ENCODE data around the gene FADS2. TPM values are rescaled to one million over a fixed set of nuclear protein-coding genes. Genes with fewer than 3 reads are reported as not detected.

Gene FADS2
- polyA plus RNA-seq, 1 donor (not counting 4 experiments of a cell fraction or from before 2014, with no cell fraction given) = 196 TPM

DNA sequence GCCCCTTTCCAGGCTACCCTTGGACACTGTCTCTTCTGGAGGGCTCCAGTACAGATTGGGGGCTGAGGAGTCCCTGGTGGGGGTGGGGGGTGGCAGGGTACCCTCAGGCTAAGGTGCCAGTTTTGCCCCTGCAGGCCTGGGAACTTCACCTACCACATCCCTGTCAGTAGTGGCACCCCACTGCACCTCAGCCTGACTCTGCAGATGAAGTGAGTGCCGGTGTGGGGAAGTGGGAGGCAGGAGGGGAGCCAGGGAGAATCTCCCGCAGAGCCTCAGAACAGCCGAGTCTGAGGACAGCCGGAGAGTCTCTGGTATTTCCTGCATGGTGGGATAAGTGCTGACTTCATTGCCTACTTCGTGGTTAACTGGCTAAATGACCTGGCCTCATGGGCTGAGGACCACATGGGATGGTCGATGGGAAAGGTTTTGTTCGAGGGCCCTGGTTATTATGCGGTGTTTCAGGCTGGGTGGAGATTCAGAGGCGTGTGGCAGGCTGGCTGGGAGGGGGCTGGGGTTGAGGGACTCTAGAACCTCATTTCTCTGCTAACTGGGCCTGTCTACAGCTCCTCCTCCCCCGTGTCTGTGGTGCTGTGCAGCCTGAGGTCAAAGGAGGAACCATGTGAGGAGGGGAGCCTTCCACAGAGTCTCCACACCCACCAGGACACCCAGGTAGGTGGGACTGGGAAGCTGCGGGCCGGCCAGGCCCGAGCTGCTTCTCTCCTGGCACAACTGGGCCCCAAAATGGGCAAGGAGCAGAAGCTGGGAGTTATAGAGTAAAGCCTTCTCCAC lies 44.2 kb upstream of the FADS2 start:
- H3K9me1 ChIP-seq (ENCODE audit: control insufficient read depth, extremely low read depth, insufficient read depth, low read length) = no peaks in the 10 kb centered on the region
- peaks cover 12 to 30% of the 10 kb centered on the region in 2 experiments for H3K36me3 ChIP-seq (ENCODE audit: control insufficient read depth in 2 of 2, extremely low read depth in 1 of 2, insufficient read depth in 2 of 2, low read length in 2 of 2)
- no peaks in the 10 kb centered on the region for H4K20me1 ChIP-seq (ENCODE audit: control insufficient read depth, extremely low read depth, insufficient read depth, low read length)
- H3K9ac ChIP-seq (ENCODE audit: control insufficient read depth, extremely low read depth, insufficient read depth, low read length) = no peak overlapping the region
- no peak overlapping the region for H3K4me2 ChIP-seq (ENCODE audit: control insufficient read depth, extremely low read depth, insufficient read depth, low read depth, low read length)
- H3K9me3 ChIP-seq (ENCODE audit: control insufficient read depth, low read depth, low read length) = no peaks in the 10 kb centered on the region
- TF ChIP-seq EZH2 (IDR thresholded peaks at IDR 0.05; ENCODE audit: low read length) = no peak
- TF ChIP-seq, protein P1, sequence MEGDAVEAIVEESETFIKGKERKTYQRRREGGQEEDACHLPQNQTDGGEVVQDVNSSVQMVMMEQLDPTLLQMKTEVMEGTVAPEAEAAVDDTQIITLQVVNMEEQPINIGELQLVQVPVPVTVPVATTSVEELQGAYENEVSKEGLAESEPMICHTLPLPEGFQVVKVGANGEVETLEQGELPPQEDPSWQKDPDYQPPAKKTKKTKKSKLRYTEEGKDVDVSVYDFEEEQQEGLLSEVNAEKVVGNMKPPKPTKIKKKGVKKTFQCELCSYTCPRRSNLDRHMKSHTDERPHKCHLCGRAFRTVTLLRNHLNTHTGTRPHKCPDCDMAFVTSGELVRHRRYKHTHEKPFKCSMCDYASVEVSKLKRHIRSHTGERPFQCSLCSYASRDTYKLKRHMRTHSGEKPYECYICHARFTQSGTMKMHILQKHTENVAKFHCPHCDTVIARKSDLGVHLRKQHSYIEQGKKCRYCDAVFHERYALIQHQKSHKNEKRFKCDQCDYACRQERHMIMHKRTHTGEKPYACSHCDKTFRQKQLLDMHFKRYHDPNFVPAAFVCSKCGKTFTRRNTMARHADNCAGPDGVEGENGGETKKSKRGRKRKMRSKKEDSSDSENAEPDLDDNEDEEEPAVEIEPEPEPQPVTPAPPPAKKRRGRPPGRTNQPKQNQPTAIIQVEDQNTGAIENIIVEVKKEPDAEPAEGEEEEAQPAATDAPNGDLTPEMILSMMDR (optimal IDR thresholded peaks at IDR 0.05 in 1 of 3, IDR thresholded peaks at IDR 0.05 in 1 of 3, conservative IDR thresholded peaks at IDR 0.05 in 1 of 3; ENCODE audit: extremely low read depth in 1 of 3, insufficient read depth in 2 of 3, low read length in 3 of 3) = no peak
- H3K79me2 ChIP-seq (ENCODE audit: control insufficient read depth, insufficient read depth, low read length) = no peaks in the 10 kb centered on the region
- no peak for DNase-seq (ENCODE audit: low read depth, low spot score)
- H3K27me3 ChIP-seq (ENCODE audit: control insufficient read depth, extremely low read depth, insufficient read depth, low read length) = no peaks in the 10 kb centered on the region
- no peak for FAIRE-seq
- no peak overlapping the region for H3K4me3 ChIP-seq (ENCODE audit: control insufficient read depth in 2 of 3, extremely low read depth in 1 of 3, insufficient read depth in 2 of 3, low read depth in 1 of 3, low read length in 3 of 3)
- dilution Hi-C loops (cut with MboI; ENCODE audit: extremely low pct_ligation_motif_present, low sequenced_read_pairs) = no loop called here
- peaks cover 11% of the 10 kb centered on the region for H3K4me1 ChIP-seq (ENCODE audit: control insufficient read depth, extremely low read depth, insufficient read depth, low read length)
- H3K27ac ChIP-seq (ENCODE audit: control insufficient read depth, insufficient read depth, low read length) = no peak overlapping the region
- no peak overlapping the region for H2AFZ ChIP-seq (ENCODE audit: control insufficient read depth, low read length)

DNA sequence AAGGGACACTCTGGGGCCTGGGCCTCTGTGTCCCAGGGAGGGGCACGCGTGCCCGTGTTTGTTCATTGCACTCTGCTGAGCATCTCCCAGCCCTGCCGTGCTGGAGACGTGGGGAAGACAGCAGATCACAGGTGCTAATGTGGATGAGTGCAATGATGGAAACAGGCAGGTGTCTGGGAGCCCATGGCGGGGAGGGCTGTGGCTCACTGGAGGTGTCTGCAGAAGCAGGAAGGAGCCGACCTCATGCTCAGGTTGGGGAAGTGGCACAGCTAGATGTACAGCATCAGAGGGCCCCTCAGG lies 43.6 kb upstream of the FADS2 start:
- H2AFZ ChIP-seq (ENCODE audit: control insufficient read depth, low read length) = no peak overlapping the region
- TF ChIP-seq EZH2 (IDR thresholded peaks at IDR 0.05; ENCODE audit: low read length) = no peak
- TF ChIP-seq, protein P1 (optimal IDR thresholded peaks at IDR 0.05 in 1 of 3, IDR thresholded peaks at IDR 0.05 in 1 of 3, conservative IDR thresholded peaks at IDR 0.05 in 1 of 3; ENCODE audit: extremely low read depth in 1 of 3, insufficient read depth in 2 of 3, low read length in 3 of 3) = no peak
- no peak overlapping the region for H3K9ac ChIP-seq (ENCODE audit: control insufficient read depth, extremely low read depth, insufficient read depth, low read length)
- dilution Hi-C loops (cut with MboI; ENCODE audit: extremely low pct_ligation_motif_present, low sequenced_read_pairs) = no loop called here
- no peak overlapping the region for H3K4me3 ChIP-seq (ENCODE audit: control insufficient read depth in 2 of 3, extremely low read depth in 1 of 3, insufficient read depth in 2 of 3, low read depth in 1 of 3, low read length in 3 of 3)
- no peaks in the 10 kb centered on the region for H3K9me3 ChIP-seq (ENCODE audit: control insufficient read depth, low read depth, low read length)
- peaks cover 11% of the 10 kb centered on the region for H3K4me1 ChIP-seq (ENCODE audit: control insufficient read depth, extremely low read depth, insufficient read depth, low read length)
- H3K79me2 ChIP-seq (ENCODE audit: control insufficient read depth, insufficient read depth, low read length) = no peaks in the 10 kb centered on the region
- H3K27ac ChIP-seq (ENCODE audit: control insufficient read depth, insufficient read depth, low read length) = no peak overlapping the region
- H3K9me1 ChIP-seq (ENCODE audit: control insufficient read depth, extremely low read depth, insufficient read depth, low read length) = no peaks in the 10 kb centered on the region
- no peaks in the 10 kb centered on the region for H3K27me3 ChIP-seq (ENCODE audit: control insufficient read depth, extremely low read depth, insufficient read depth, low read length)
- no peaks in the 10 kb centered on the region for H4K20me1 ChIP-seq (ENCODE audit: control insufficient read depth, extremely low read depth, insufficient read depth, low read length)
- DNase-seq (ENCODE audit: low read depth, low spot score) (no peak), FAIRE-seq (no peak)
- peaks cover 15 to 35% of the 10 kb centered on the region in 2 experiments for H3K36me3 ChIP-seq (ENCODE audit: control insufficient read depth in 2 of 2, extremely low read depth in 1 of 2, insufficient read depth in 2 of 2, low read length in 2 of 2)
- H3K4me2 ChIP-seq (ENCODE audit: control insufficient read depth, extremely low read depth, insufficient read depth, low read depth, low read length) = no peak overlapping the region
